Stimulated activated CD4-positive, alpha-beta T cell treated with anti-CD3 and anti-CD28 coated beads, Interleukin-1b, Interleukin-23, amount 100 ng/mL, for 48 hours (primary cell): ENCODE results near the gene VPS13A.
"Not testable (repeated sequence)": the region's sequence is repeated elsewhere in the genome, so short reads cannot be mapped to it uniquely, and the experiment has no call there.

Experiments
- DNase-seq: peaks from one replicate; pipeline ENCODE4 v3.0.0-alpha.2; 2020

The VPS13A gene

GRCh38 chr9:77188242-77188641 lies 10.9 kb downstream of the VPS13A start:
- DNase-seq = no peak

GRCh38 chr9:77194423-77194822 lies 17.1 kb downstream of the VPS13A start:
- DNase-seq = no peak

- no peak for DNase-seq
Measured at GRCh38 chr9:77210116-77210515, 32.8 kb downstream of the VPS13A start.

- no peak for DNase-seq
Measured at GRCh38 chr9:77211561-77211960, 34.2 kb downstream of the VPS13A start.

- DNase-seq = no peak
Measured at GRCh38 chr9:77212801-77213200, 35.5 kb downstream of the VPS13A start.

- DNase-seq = no peak
Measured at GRCh38 chr9:77215874-77216273, 38.5 kb downstream of the VPS13A start.

GRCh38 chr9:77218612-77219011 lies 41.3 kb downstream of the VPS13A start:
- no peak for DNase-seq

GRCh38 chr9:77221431-77221830 lies 44.1 kb downstream of the VPS13A start:
- no peak for DNase-seq

GRCh38 chr9:77224746-77225312 lies 47.5 kb downstream of the VPS13A start:
- DNase-seq = no peak

GRCh38 chr9:77236693-77237092 lies 59.4 kb downstream of the VPS13A start:
- DNase-seq = no peak

- DNase-seq = no peak
Measured at GRCh38 chr9:77237896-77238295, 60.6 kb downstream of the VPS13A start.

GRCh38 chr9:77251050-77251449 lies 73.7 kb downstream of the VPS13A start:
- no peak for DNase-seq

- DNase-seq = no peak
Measured at GRCh38 chr9:77257275-77257674, 79.9 kb downstream of the VPS13A start.

GRCh38 chr9:77261605-77262004 lies 84.3 kb downstream of the VPS13A start:
- no peak for DNase-seq

- DNase-seq = not testable (repeated sequence)
Measured at GRCh38 chr9:77267762-77268161, 90.4 kb downstream of the VPS13A start.

GRCh38 chr9:77271023-77271690 lies 93.8 kb downstream of the VPS13A start:
- DNase-seq = no peak

- no peak for DNase-seq
Measured at GRCh38 chr9:77276799-77277198, 99.5 kb downstream of the VPS13A start.

GRCh38 chr9:77277719-77278118 lies 100.4 kb downstream of the VPS13A start:
- no peak for DNase-seq

- no peak for DNase-seq
Measured at GRCh38 chr9:77283991-77284390, 106.7 kb downstream of the VPS13A start.

GRCh38 chr9:77284616-77285015 lies 107.3 kb downstream of the VPS13A start:
- DNase-seq = no peak

GRCh38 chr9:77290373-77290772 lies 113.0 kb downstream of the VPS13A start:
- no peak for DNase-seq

- no peak for DNase-seq
Measured at GRCh38 chr9:77291714-77292113, 114.4 kb downstream of the VPS13A start.

- DNase-seq = no peak
Measured at GRCh38 chr9:77293949-77294348, 116.6 kb downstream of the VPS13A start.

GRCh38 chr9:77304543-77304942 lies 127.2 kb downstream of the VPS13A start:
- no peak for DNase-seq
